D721Med (cell line): ENCODE data around the gene B3GALT5.

Experiments used
- DNase-seq: peaks from one replicate; pipeline ENCODE4 v3.0.0; 2011; ENCODE audit warnings: low spot score; ENCODE audit not compliant: insufficient read length
- FAIRE-seq: peaks from 2 replicates; lab custom pipeline; 2011; peaks lifted over from hg19 to GRCh38; lab: Jason Lieb, UNC
- TF ChIP-seq, protein P1 (sequence below): IDR thresholded peaks from 2 replicates; pipeline ENCODE4 v1.5.1; 2012; ENCODE audit warnings: mild to moderate bottlenecking, control low read depth; ENCODE audit not compliant: insufficient read depth; ENCODE audit errors: missing control alignments

B3GALT5 gene

DNA sequence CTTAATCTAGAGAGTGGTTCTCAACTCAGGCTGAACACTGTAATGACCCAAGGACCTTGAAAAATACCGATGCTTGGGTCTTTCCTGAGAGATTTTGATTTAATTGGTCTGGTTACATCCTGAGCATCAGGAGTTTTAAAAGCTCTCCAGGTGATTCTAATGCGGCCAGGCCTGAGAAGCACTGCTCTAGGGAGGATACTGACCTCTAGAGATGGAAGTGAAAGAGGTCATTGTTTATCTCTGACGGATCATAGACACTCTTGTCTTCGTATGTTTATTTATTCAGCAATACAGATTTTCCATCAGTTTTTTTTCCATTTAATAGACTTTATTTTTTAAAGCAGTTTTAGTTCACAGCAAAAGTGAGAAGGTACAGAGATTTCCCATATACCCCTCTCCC is 77.7 kb downstream of the B3GALT5 start:
- FAIRE-seq (no peak), DNase-seq (no peak)
- TF ChIP-seq, protein P1, sequence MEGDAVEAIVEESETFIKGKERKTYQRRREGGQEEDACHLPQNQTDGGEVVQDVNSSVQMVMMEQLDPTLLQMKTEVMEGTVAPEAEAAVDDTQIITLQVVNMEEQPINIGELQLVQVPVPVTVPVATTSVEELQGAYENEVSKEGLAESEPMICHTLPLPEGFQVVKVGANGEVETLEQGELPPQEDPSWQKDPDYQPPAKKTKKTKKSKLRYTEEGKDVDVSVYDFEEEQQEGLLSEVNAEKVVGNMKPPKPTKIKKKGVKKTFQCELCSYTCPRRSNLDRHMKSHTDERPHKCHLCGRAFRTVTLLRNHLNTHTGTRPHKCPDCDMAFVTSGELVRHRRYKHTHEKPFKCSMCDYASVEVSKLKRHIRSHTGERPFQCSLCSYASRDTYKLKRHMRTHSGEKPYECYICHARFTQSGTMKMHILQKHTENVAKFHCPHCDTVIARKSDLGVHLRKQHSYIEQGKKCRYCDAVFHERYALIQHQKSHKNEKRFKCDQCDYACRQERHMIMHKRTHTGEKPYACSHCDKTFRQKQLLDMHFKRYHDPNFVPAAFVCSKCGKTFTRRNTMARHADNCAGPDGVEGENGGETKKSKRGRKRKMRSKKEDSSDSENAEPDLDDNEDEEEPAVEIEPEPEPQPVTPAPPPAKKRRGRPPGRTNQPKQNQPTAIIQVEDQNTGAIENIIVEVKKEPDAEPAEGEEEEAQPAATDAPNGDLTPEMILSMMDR: no peak

DNA sequence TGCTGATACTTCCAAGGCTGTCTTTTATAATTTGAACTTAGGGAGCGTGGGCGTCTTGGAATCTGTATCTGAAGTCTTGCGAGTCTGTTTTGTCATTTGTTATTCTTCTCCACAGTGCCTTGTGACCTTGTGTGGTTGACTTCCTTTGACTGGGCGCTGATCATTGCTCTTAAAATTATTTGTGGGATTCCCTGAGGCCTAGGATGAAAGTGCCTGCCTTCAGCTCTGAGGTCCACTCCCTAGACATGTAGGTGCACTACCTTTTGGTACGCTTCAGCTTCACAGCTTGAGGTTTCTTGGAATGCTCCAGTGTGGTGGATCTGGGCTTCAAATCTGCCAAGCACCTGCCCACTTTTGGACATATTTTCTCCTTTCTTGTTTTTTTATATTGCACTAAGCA is 82.0 kb downstream of the B3GALT5 start:
- TF ChIP-seq, protein P1: no peak
- FAIRE-seq (no peak), DNase-seq (no peak)

DNA sequence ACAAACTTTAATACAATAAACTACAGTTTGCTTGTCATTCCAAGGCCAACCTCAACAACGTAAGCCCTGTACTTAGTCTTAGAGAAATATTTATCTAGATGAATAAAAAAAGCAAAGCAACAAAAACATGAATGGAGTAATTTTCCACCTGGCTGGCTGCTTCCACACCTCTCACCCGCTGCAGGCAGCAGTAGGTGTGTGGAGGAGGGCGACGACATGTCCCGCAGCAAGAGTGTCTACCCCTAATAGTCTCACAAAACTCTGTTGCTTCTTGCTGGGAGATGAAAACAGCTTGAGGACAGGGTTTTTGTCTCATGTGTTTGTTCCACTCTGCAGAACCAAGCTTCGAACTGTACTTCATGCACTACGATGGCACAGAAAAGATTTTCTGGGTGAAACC is 83.5 kb downstream of the B3GALT5 start:
- FAIRE-seq (no peak), DNase-seq (no peak)
- TF ChIP-seq, protein P1: no peak

DNA sequence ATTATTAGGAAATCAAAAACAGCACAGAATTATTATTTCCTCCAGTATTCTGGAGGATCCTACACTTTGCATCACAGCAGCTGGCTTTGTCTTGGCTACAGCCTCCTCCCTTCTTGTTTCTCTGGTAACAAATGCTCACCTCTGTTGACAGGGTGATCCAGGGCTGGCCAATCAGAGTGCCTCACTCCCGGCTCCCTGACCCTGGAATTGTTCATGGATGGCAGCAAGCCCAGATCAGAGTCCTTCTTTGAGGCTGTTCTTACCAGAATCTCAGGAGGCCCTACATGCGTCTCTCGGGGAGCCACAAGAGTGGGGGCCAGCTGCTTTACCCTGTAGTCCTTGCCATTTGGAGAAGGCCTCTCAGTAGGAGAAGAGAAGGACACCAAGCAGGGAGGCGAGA is 83.9 kb downstream of the B3GALT5 start:
- TF ChIP-seq, protein P1: no peak
- FAIRE-seq (no peak), DNase-seq (no peak)

- TF ChIP-seq, protein P1: no peak
- DNase-seq (no peak), FAIRE-seq (no peak)
Observed at GRCh38 chr21:39700318-39700717, 87.6 kb downstream of the B3GALT5 start.

- TF ChIP-seq, protein P1: no peak
Observed at GRCh38 chr21:39703578-39703977, 90.8 kb downstream of the B3GALT5 start.

DNA sequence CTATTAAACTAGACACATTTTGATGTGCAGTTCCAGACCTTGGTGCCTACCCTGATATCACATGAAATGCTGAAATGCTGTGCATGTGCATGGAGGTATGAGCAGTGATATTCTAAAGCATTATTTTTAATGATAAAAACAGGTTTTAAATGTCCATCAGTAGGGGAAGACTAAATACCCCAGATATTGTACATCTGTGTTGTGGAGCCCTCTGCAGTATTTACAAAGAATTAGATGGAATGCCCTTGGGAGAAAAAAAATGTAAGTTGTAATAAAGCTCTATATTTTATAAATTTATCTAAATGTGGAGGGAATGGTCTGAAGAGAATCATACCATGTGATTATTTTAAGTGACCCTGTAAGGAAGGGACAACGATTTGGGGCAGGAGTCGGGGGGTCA is 93.1 kb downstream of the B3GALT5 start:
- TF ChIP-seq, protein P1: no peak
- FAIRE-seq (no peak), DNase-seq (no peak)

More at GRCh38 chr21:39703578-39703977, 90.8 kb downstream of the B3GALT5 start:
- no peak for DNase-seq
- FAIRE-seq: no peak
